Karpas-422 (cell line): Measurements from ENCODE around the gene WDR81. TPM values are rescaled to one million over a fixed set of nuclear protein-coding genes. Genes with fewer than 3 reads are reported as not detected.
A peak's percentile ranks its signal among the peaks of the same experiment; 100 is the strongest.

Experiments used
- DNase-seq: peaks from one replicate; pipeline ENCODE4 v3.0.0-alpha.2; 2015
- H2AFZ ChIP-seq: fragments of 200-600 bp; sonication (generic); 2 replicates; pipeline ENCODE4 v1.6.1; 2014; ENCODE audit warnings: antibody characterized with exemption, low read length, mixed read lengths
- H3K27ac ChIP-seq: fragments of 200-600 bp; sonication (generic); 2 replicates; pipeline ENCODE4 v1.5.1; 2014; ENCODE audit warnings: mild to moderate bottlenecking, low read length, moderate library complexity
- H3K27me3 ChIP-seq: fragments of 200-600 bp; sonication (generic); 2 replicates; pipeline ENCODE4 v1.6.1; 2014; ENCODE audit warnings: low read length, mixed read lengths
- H3K36me3 ChIP-seq: fragments of 200-600 bp; sonication (generic); 2 replicates; pipeline ENCODE4 v1.6.1; 2014; ENCODE audit warnings: low read length, mixed read lengths; ENCODE audit not compliant: insufficient read depth
- H3K4me1 ChIP-seq: fragments of 200-600 bp; sonication (generic); 2 replicates; pipeline ENCODE4 v1.6.1; 2014; ENCODE audit warnings: mild to moderate bottlenecking, low read length, mixed read lengths
- H3K4me2 ChIP-seq: fragments of 200-600 bp; sonication (generic); 2 replicates; pipeline ENCODE4 v1.6.1; 2014; ENCODE audit warnings: low read length, low read depth, mild to moderate bottlenecking; ENCODE audit not compliant: poor library complexity, severe bottlenecking
- H3K4me3 ChIP-seq: fragments of 200-600 bp; sonication (generic); 2 replicates; pipeline ENCODE4 v1.5.1; 2014; ENCODE audit warnings: mild to moderate bottlenecking, antibody characterized with exemption, low read length, mixed read lengths
- H3K79me2 ChIP-seq: fragments of 200-600 bp; sonication (generic); 2 replicates; pipeline ENCODE4 v1.6.1; 2014; ENCODE audit warnings: mild to moderate bottlenecking, low read length, mixed read lengths
- H3K9ac ChIP-seq: fragments of 200-600 bp; sonication (generic); 2 replicates; pipeline ENCODE4 v1.6.0; 2014; ENCODE audit warnings: low read length
- H3K9me2 ChIP-seq: fragments of 200-600 bp; sonication (generic), shearing (Covaris generic); replicated peaks from 2 replicates; pipeline ENCODE4 v1.6.0; 2014; ENCODE audit warnings: mild to moderate bottlenecking, low read length, moderate library complexity; ENCODE audit not compliant: insufficient read depth
- H3K9me3 ChIP-seq: fragments of 300-700, 200-600 bp; sonication (generic); 2 replicates; pipeline ENCODE4 v1.6.1; 2014; ENCODE audit warnings: low read length, mixed read lengths
- H4K20me1 ChIP-seq: fragments of 200-600 bp; sonication (generic); 2 replicates; pipeline ENCODE4 v1.6.1; 2014; ENCODE audit warnings: mild to moderate bottlenecking, antibody characterized with exemption, low read length, low read depth; ENCODE audit not compliant: insufficient read depth
- total RNA-seq: library from RNA; depleted of rRNA; stranded (reverse); fragments of >200 nt; shearing (Covaris generic); gene quantifications from 2 replicates; pipeline ENCODE4 v1.2.3, GENCODE V29; 2014; ENCODE audit warnings: low replicate concordance

WDR81 gene
- total RNA-seq, 1 experiment from 2014 or later, result 11.7 TPM

GRCh38 chr17:1750628-1751027, 26.1 kb downstream of the WDR81 start:
- H2AFZ ChIP-seq, result no peak overlapping the region
- H3K4me2 ChIP-seq, result no peak overlapping the region
- H3K9me3 ChIP-seq, result no peaks in the 10 kb centered on the region
- H3K79me2 ChIP-seq, result no peaks in the 10 kb centered on the region
- H3K4me3 ChIP-seq, result no peak overlapping the region
- no peaks in the 10 kb centered on the region for H3K9me2 ChIP-seq
- no peaks in the 10 kb centered on the region for H3K36me3 ChIP-seq
- peaks cover 6% of the 10 kb centered on the region; the same call in 1 of the 2 replicates for H3K4me1 ChIP-seq
- H3K27ac ChIP-seq, result no peak overlapping the region
- no peaks in the 10 kb centered on the region for H4K20me1 ChIP-seq
- no peak overlapping the region for H3K9ac ChIP-seq
- no peaks in the 10 kb centered on the region for H3K27me3 ChIP-seq
- DNase-seq, result no peak

- Histone ChIP-seq H3K9me3 (no peaks in the 10 kb centered on the region), H3K9me2 (no peaks in the 10 kb centered on the region), H3K4me3 (no peak overlapping the region), H3K4me1 (peaks cover 6% of the 10 kb centered on the region; the same call in 1 of the 2 replicates), H3K27ac (no peak overlapping the region), H2AFZ (no peak overlapping the region), H3K36me3 (no peaks in the 10 kb centered on the region), H3K79me2 (no peaks in the 10 kb centered on the region), H3K27me3 (no peaks in the 10 kb centered on the region), H3K9ac (no peak overlapping the region), H3K4me2 (no peak overlapping the region), H4K20me1 (no peaks in the 10 kb centered on the region)
- no peak for DNase-seq
Measured at GRCh38 chr17:1752425-1753262, 28.1 kb downstream of the WDR81 start.

DNA sequence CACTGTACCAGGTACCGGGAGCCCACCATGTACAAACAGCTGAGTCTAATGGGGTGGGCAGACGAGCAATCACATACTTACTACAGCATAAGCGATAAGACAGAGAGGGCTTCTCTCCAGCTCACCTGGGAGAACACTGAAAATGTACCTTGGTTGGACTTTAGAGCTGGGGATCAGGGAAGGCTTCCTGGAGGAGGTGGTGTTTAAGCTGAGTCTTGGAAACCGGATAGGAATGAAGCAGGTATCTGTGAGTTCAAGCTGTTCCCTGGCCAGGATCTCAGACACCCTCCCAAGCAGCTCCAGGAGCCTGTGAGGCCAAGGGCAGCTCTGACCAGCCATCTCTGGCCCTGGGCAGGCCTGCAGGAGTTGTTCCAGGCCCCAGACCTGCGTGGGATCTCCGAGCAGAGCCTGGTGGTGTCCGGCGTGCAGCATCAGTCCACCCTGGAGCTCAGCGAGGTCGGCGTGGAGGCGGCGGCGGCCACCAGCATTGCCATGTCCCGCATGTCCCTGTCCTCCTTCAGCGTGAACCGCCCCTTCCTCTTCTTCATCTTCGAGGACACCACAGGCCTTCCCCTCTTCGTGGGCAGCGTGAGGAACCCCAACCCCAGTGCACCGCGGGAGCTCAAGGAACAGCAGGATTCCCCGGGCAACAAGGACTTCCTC, 29.4 kb downstream of the WDR81 start:
- H3K79me2 ChIP-seq, result no peaks in the 10 kb centered on the region
- peaks cover 6% of the 10 kb centered on the region; the same call in 1 of the 2 replicates for H3K4me1 ChIP-seq
- H3K9me3 ChIP-seq, result no peaks in the 10 kb centered on the region
- H2AFZ ChIP-seq, result no peak overlapping the region
- H3K9me2 ChIP-seq, result no peaks in the 10 kb centered on the region
- H3K27me3 ChIP-seq, result no peaks in the 10 kb centered on the region
- no peak overlapping the region for H3K4me3 ChIP-seq
- no peak for DNase-seq
- H3K36me3 ChIP-seq, result no peaks in the 10 kb centered on the region
- H3K27ac ChIP-seq, result no peak overlapping the region
- H3K4me2 ChIP-seq, result no peak overlapping the region
- no peak overlapping the region for H3K9ac ChIP-seq
- H4K20me1 ChIP-seq, result no peaks in the 10 kb centered on the region

GRCh38 chr17:1754430-1755112, 30.1 kb downstream of the WDR81 start:
- Histone ChIP-seq H3K9ac (no peak overlapping the region), H3K79me2 (no peaks in the 10 kb centered on the region)

DNA sequence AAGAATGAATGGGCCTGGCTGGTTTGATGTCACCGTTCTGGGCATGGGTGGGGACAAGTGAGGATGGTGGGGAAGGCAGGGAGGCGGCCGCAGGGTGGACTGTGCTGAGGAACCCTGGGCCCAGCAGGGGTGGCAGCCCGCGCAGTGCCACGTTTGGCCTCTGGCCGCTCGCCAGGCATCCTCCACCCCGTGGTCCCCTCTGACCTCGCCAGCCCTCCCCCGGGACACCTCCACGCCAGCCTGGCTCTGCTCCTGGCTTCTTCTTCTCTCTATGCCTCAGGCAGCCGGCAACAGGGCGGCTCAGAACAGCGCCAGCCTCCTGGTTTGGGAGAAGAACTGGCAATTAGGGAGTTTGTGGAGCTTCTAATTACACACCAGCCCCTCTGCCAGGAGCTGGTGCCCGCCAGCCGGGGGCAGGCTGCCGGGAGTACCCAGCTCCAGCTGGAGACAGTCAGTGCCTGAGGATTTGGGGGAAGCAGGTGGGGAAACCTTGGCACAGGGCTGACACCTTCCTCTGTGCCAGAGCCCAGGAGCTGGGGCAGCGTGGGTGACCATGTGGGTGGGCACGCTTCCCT, 30.8 kb downstream of the WDR81 start:
- Histone ChIP-seq H3K4me2 (no peak overlapping the region), H3K27me3 (no peaks in the 10 kb centered on the region), H3K36me3 (no peaks in the 10 kb centered on the region)

More at GRCh38 chr17:1754430-1755112, 30.1 kb downstream of the WDR81 start:
- H3K9me2 ChIP-seq, result no peaks in the 10 kb centered on the region
- no peaks in the 10 kb centered on the region for H3K9me3 ChIP-seq
- H2AFZ ChIP-seq, result no peak overlapping the region
- peak; percentile 37 for DNase-seq
- no peaks in the 10 kb centered on the region for H4K20me1 ChIP-seq
- no peaks in the 10 kb centered on the region for H3K36me3 ChIP-seq
- H3K27me3 ChIP-seq, result no peaks in the 10 kb centered on the region
- no peak overlapping the region for H3K4me2 ChIP-seq
- no peak overlapping the region for H3K27ac ChIP-seq
- no peak overlapping the region for H3K4me3 ChIP-seq
- H3K4me1 ChIP-seq, result peaks cover 5% of the 10 kb centered on the region; the same call in 1 of the 2 replicates

DNA sequence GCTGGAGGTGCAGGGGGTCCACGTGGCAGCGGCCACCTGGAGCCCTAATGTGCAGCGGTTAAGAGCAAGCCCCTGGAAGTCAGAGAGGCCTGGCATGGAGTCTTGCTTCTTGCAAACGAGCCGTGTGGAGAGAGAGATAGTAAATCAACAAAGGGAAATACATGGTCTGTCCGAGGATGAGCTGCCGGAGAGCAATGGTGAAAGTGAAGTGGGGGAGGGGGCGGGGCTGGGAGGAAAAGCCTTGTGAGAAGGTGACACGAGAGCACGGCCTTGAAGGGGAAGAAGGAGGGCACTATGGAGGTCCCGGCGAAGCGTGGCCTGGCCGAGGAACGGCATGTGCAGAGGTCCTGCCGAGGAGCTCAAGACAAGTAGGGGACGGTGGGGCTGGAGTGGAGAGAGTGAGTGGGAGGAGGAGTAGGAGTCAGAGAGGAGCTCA, 31.3 kb downstream of the WDR81 start:
- H3K4me1 ChIP-seq, result 0 out of 2 replicates have a peak, but pooled peaks cover 3% of the 10 kb centered on the region
- H3K4me3 ChIP-seq, result no peak overlapping the region

More for the DNA sequence above, 30.8 kb downstream of the WDR81 start:
- Histone ChIP-seq H3K4me3 (no peak overlapping the region), H3K27ac (no peak overlapping the region), H3K4me1 (0 out of 2 replicates have a peak, but pooled peaks cover 3% of the 10 kb centered on the region), H3K9me2 (no peaks in the 10 kb centered on the region), H2AFZ (no peak overlapping the region), H4K20me1 (no peaks in the 10 kb centered on the region), H3K9me3 (no peaks in the 10 kb centered on the region), H3K9ac (no peak overlapping the region), H3K79me2 (no peaks in the 10 kb centered on the region)
- DNase-seq, result no peak

DNA sequence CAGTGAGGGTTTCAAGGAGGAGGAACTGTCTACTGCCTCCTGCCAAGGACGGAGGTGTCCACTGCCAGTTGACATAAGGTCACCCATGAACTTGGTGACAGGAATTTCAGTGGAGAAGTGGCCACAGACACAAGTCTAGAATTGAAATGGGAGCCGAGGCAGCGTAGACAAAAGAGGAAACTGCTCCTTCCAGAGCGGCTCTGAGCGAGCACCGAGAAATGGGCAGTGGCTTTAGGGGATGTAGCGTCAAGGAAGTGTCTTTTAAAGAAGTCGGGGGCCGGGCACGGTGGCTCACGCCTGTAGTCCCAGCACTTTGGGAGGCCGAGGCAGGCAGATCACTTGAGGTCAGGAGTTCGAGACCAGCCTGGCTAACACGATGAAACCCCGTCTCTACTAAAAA, 34.3 kb downstream of the WDR81 start:
- Histone ChIP-seq H3K9me2 (no peaks in the 10 kb centered on the region), H4K20me1 (no peaks in the 10 kb centered on the region), H3K79me2 (no peaks in the 10 kb centered on the region), H3K4me2 (no peak overlapping the region), H3K4me3 (no peak overlapping the region), H3K9ac (no peak overlapping the region), H3K9me3 (no peaks in the 10 kb centered on the region), H2AFZ (no peak overlapping the region), H3K36me3 (no peaks in the 10 kb centered on the region), H3K27me3 (no peaks in the 10 kb centered on the region), H3K4me1 (peaks cover 15% of the 10 kb centered on the region), H3K27ac (no peak overlapping the region)
- no peak for DNase-seq

More for the DNA sequence above, 31.3 kb downstream of the WDR81 start:
- no peaks in the 10 kb centered on the region for H3K36me3 ChIP-seq
- H2AFZ ChIP-seq, result no peak overlapping the region
- H3K79me2 ChIP-seq, result no peaks in the 10 kb centered on the region
- no peak overlapping the region for H3K9ac ChIP-seq
- no peaks in the 10 kb centered on the region for H4K20me1 ChIP-seq
- H3K4me2 ChIP-seq, result no peak overlapping the region
- H3K27ac ChIP-seq, result no peak overlapping the region
- no peaks in the 10 kb centered on the region for H3K9me3 ChIP-seq
- H3K9me2 ChIP-seq, result no peaks in the 10 kb centered on the region
- no peak for DNase-seq
- H3K27me3 ChIP-seq, result no peaks in the 10 kb centered on the region
